ENCODE data around the gene UNC5CL. TPM values are rescaled to one million over a fixed set of nuclear protein-coding genes. Genes with fewer than 3 reads are reported as not detected.

Gene UNC5CL
- total RNA-seq, 1 donor: under 0.01 TPM

DNA sequence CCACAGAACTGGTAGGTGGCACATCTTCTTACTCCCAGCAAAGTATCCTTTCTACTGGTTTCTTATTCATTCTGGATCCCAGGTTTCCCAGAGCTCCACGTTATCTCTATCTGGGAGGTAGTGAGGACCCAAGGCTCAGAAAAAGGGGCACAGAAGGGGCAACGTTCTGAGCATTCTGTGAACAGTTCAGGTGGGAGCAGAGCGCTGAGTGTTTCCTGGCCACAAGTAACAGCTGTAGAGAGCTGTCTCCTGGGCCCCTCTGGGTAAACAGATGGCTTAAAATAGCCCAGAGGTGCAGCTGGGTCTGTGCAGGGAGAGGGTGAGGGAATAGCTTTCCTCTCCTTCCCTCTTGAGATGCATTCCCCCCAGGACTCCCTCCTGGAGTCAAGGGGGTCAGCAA lies 16.1 kb upstream of the UNC5CL start:
- DNase-seq (ENCODE audit: low read depth): no peak
- no peak overlapping the region for H3K4me3 ChIP-seq (ENCODE audit: low read depth, low read length)
- TF ChIP-seq, protein P1, sequence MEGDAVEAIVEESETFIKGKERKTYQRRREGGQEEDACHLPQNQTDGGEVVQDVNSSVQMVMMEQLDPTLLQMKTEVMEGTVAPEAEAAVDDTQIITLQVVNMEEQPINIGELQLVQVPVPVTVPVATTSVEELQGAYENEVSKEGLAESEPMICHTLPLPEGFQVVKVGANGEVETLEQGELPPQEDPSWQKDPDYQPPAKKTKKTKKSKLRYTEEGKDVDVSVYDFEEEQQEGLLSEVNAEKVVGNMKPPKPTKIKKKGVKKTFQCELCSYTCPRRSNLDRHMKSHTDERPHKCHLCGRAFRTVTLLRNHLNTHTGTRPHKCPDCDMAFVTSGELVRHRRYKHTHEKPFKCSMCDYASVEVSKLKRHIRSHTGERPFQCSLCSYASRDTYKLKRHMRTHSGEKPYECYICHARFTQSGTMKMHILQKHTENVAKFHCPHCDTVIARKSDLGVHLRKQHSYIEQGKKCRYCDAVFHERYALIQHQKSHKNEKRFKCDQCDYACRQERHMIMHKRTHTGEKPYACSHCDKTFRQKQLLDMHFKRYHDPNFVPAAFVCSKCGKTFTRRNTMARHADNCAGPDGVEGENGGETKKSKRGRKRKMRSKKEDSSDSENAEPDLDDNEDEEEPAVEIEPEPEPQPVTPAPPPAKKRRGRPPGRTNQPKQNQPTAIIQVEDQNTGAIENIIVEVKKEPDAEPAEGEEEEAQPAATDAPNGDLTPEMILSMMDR (IDR thresholded peaks at IDR 0.05; ENCODE audit: insufficient read depth, low read depth, low read length): no peak

DNA sequence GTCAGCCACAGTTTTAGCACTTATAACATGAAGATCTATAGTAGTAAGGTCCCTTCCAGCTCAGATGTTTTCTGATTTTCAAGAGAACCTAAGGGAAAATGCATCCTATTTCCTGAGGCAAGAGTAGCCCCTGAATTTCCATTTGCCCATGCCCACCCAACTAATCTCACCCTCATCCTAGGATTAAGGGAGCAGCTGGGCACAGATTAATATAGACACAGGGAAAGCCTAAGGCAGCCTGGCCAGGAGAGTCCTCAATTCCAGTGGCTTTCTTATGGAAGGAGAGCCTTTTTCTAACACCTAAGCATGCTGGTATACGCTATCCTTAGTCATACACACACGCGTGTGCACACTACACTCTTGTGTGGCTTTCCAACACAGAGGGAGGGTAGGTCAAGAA lies 15.5 kb upstream of the UNC5CL start:
- TF ChIP-seq, protein P1 (IDR thresholded peaks at IDR 0.05; ENCODE audit: insufficient read depth, low read depth, low read length): no peak
- DNase-seq (ENCODE audit: low read depth): no peak

DNA sequence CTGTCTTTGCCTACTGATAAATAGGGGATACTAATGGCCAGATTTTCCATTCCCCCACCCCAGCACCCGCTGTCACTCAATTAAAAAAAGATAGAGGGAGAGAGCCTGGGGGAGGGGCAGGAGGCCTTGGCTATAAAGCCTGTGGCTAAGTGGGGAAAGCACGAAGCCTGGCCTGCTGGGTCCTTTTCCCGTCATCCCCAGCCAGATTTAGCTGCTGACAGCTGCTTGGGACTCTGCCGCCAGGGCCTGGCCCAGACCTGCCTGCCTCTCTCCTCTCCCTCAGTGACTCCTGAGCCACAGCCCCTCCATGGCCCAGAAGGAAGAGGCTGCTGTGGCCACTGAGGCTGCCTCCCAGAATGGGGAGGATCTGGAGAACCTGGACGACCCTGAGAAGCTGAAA lies 14.0 kb upstream of the UNC5CL start, which contains the start of gene APOBEC2:
Gene APOBEC2, plus strand, starts transcription at position 162 of the 400 bp plus-strand sequence. Its CDS starts 146 bp downstream, at position 308.
- no peak for DNase-seq (ENCODE audit: low read depth)
- no peak within 1 kb of the TSS for H3K4me3 ChIP-seq (ENCODE audit: low read depth, low read length)
- TF ChIP-seq, protein P1 (IDR thresholded peaks at IDR 0.05; ENCODE audit: insufficient read depth, low read depth, low read length): no peak

More for the DNA sequence above, 15.5 kb upstream of the UNC5CL start:
- no peak overlapping the region for H3K4me3 ChIP-seq (ENCODE audit: low read depth, low read length)

DNA sequence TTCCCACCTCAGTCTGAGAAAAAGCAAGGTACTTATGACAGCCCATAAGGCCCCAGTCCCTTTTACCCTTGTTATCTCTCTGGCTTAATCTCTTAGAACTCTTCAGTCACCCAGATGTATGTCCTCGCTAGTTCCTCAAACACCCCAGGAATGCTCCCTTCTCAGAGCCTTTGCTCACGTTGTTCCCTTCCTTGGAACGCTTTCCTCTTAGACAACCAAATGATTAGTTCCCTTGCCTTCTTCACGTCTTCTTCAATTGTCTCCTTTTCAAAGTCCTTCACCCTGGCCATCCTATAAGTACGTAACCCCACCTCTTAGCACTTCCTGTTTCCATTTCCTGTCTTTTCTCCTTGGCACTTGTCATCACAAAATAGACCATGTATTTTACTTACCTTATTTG lies 12.9 kb upstream of the UNC5CL start:
- TF ChIP-seq, protein P1 (IDR thresholded peaks at IDR 0.05; ENCODE audit: insufficient read depth, low read depth, low read length): no peak
- H3K4me3 ChIP-seq (ENCODE audit: low read depth, low read length): no peak overlapping the region
- no peak for DNase-seq (ENCODE audit: low read depth)

DNA sequence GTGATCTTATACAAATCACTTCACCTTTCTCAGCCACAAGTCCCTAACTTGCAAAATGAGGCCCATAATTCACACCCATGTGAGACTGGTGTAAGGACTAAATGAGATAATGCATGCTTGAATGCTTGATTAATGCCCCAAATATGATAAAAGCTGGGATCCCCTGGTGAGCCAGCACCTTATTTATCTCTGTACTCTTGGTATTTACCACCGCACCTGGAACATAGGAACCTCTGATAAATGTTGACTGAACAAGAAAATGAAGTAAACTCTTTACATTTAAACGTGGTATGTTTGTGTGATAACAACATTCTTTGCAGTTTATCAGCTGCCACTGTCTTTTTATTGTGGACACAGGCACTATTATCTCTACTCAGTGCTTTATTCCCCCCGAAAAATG lies 11.5 kb upstream of the UNC5CL start:
- TF ChIP-seq, protein P1 (IDR thresholded peaks at IDR 0.05; ENCODE audit: insufficient read depth, low read depth, low read length): no peak
- no peak overlapping the region for H3K4me3 ChIP-seq (ENCODE audit: low read depth, low read length)
- no peak for DNase-seq (ENCODE audit: low read depth)

DNA sequence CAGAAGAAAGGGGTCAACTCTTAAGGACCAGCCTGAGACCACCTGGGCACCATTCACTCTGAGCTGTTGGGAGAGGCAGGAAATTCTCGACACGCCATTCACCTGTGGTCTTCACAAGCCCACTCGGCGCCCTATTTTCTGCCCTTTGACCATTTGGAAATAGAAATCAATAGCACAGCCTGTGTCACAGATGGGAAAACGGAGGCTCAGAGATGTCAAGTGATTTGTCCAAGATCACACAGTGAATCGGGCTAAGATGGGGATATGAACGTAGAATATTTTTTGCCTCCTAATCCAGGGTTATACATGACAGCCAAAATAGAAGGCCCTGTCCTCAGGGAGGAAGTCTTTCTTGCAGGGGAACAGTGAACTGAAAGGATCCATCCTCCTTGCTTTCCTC lies 10.9 kb upstream of the UNC5CL start:
- DNase-seq (ENCODE audit: low read depth): no peak
- H3K4me3 ChIP-seq (ENCODE audit: low read depth, low read length): no peak overlapping the region
- TF ChIP-seq, protein P1 (IDR thresholded peaks at IDR 0.05; ENCODE audit: insufficient read depth, low read depth, low read length): no peak

DNA sequence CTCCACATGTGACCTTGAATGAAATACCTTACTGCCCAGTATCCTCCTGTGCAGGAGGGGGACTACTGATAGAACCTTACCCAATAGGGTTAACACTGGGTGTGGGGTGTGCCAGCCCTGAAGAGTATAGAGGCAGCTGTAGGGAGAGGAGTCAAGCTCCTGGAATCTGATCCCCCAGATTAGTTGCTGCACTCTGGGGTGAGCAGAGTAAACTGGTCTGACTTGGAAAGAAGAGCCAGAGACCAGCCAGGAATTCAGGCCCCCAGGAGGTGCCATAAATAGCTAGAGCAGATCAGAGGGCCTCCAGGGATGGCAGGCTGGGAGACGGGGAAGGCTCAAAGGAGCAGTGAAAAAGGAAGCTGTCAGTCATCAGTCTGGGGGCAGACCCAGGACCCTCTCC lies 10.5 kb upstream of the UNC5CL start:
- no peak overlapping the region for H3K4me3 ChIP-seq (ENCODE audit: low read depth, low read length)
- TF ChIP-seq, protein P1 (IDR thresholded peaks at IDR 0.05; ENCODE audit: insufficient read depth, low read depth, low read length): no peak
- DNase-seq (ENCODE audit: low read depth): no peak

Measured in fibroblast of villous mesenchyme (primary cell).